CMK (cell line): ENCODE results near the gene GLA.

Source experiments
- DNase-seq: peaks from one replicate; pipeline ENCODE4 v3.0.0-alpha.2; 2010; ENCODE audit warnings: low read depth

Gene GLA

GRCh38 chrX:101407748-101408531 is at the start of gene GLA, which contains the start of gene HNRNPH2:
GLA (minus strand) TSS chrX:101407925; CDS start chrX:101407903, 22 bp downstream.
HNRNPH2 (plus strand) TSS chrX:101408222; CDS start chrX:101411989, 3,767 bp downstream.
- DNase-seq, result peak; percentile 93

GRCh38 chrX:101452056-101452455 is 44.3 kb upstream of the GLA start:
- DNase-seq, result no peak

DNA sequence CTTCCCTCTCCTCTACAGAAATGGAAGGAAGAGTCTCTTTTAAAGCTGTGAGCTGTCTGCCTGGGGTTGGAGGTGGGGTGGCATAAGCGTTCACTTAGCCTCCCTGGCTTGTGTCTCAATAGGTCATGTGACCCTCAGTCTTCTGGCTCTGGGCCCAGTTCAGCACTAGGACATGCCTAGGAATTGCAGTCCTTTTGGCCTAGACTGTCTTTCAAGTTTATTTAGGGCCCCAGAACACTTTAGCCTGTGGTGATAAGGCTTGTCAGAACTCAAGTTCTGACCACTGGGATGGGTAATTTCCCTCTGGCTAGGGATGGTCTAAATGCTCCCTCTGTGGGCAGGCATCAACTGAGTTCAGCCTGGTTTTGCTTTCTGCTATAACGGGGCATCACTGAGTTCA is 43.2 kb upstream of the GLA start:
- DNase-seq, result no peak

DNA sequence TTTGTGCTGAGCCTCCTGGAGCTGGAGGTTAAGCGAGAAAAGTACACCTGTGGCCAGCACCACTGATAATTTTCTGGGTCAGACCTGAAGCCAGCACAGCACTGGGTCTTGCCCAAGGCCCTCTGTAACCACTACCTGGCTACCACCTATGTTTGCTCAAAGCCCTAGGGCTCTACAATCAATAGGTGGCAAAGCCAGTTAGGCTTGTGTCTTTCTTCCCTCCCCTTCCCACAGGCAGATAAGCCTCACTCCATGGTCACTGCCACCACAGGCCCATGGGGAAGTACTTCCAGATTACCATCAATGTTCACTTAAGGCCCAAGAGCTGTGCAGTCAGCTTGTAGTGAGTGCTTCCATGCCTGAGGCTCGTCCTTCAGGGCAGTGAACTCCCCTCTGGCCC is 42.4 kb upstream of the GLA start:
- DNase-seq, result peak; percentile 7

DNA sequence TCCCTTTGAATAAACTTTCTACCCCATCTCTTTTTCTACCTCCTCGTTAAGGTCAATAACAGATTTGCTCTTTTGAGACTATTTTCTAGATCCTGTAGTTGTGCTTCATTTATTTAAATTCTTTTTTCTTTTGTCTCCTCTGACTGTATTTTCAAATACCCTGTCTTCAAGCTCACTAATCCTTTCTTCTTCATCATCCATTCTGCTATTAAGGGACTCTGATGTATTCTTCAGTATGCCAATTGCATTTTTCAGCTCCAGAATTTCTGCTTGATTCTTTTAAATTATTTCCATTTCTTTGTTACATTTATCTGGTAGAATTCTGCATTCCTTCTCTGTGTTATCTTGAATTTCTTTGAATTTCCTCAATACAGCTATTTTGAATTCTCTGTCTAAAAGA is 41.6 kb upstream of the GLA start:
- DNase-seq, result no peak

GRCh38 chrX:101442085-101442484 is 34.4 kb upstream of the GLA start:
- DNase-seq, result no peak

- DNase-seq, result no peak
Observed at GRCh38 chrX:101430457-101431078, 22.8 kb upstream of the GLA start.

DNA sequence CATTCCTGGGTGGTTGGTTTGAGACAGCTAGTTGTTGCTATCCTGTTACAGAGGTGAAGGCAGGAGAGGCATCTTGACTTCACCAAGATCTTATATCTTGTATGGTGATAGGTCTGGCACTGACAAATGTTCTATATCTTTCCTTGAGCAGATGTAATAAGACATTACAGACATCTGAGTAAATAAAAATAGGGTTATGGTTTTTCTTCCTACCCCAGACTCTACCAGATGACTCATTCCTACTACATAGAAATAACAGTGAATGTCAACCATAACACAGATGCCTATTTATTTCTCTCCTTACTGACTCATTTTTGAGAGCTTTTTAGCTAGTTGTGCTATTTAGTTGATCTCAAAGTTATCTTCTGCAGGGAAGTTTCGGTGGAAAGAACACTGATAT is 22.2 kb upstream of the GLA start:
- no peak for DNase-seq

DNA sequence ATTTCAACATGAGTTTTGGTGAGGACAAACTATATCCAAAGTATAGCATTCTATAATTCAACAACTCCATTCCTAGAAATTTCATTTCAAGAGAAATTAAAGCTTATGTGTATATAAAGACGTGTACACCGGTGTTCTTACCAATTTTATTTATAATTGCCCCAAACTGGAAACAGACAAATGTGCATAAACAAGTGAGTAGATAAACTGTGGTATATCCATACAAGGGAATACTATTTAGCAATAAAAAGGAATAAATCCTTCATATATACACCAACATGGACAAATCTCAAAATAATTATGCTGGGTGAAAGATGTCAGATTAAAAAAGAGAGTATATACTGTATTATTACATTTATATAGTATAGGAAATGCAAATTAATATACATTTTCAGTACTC is 20.2 kb upstream of the GLA start:
- no peak for DNase-seq

GRCh38 chrX:101419489-101419888 is 11.8 kb upstream of the GLA start:
- DNase-seq, result no peak

DNA sequence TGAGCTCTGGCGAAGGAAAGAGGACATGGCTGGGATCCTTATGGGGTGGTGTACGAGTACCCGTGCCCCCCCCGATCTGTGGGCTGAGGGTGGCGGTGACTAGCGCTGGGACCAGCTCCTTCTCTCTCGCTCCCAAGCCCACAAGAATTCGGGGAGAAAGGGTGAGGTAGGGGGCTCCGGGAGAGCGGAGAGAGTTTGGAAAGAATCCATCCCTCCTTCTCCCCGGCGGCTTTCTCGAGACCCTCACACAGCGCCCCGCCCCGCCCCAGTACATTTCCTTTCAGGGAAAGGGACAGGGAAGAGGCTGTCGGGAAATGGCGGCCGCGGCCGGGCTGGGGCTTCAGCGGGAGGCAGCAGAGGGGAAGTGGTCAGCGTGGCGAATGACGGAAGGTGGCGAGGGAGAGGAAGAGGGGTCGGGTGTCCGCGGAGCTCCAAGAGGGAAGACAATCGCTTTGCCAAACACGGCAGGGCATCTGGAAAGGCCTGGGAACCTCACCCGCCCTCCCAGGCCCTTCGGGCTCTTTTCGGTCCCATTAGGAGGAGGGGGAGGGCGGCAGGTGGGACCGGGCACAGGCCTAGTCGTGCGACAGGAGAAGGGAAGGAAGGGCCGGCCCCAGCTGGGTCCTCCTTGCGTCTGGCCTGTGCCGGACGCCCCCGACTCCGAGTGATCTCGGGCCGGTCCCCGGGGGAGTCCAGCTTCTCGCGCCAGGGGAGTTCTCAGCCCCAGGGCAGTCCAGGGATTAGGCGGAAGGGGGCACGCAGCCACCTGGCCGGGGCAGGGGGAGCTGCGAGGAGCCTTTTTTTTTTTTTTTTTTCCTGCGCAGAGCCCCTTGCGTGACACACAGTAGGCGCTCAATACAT is 10.5 kb upstream of the GLA start:
- DNase-seq, result peak; percentile 27

GRCh38 chrX:101417190-101417589 is 9.5 kb upstream of the GLA start:
- no peak for DNase-seq

DNA sequence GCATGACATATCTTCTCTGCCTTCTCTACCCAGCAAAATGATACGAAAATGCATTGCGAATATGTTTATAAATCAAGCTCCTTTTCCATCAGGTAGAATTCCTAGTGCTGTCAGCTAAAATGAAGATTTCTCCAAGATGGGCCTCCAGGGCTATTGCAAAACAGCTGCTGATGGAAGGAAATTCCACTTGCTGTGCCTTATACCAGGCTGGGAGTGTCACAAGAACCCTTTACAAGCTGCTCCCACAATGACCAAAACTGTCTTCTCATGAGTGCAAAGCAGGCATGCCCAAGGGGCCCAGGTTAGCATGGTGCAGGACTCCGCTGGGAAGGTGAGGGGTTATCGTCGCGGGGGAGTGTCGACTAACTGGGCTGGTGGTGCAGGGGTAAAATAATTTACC is 9.0 kb upstream of the GLA start:
- no peak for DNase-seq

GRCh38 chrX:101415180-101416145 is 7.7 kb upstream of the GLA start:
- DNase-seq, result peak; percentile 46

DNA sequence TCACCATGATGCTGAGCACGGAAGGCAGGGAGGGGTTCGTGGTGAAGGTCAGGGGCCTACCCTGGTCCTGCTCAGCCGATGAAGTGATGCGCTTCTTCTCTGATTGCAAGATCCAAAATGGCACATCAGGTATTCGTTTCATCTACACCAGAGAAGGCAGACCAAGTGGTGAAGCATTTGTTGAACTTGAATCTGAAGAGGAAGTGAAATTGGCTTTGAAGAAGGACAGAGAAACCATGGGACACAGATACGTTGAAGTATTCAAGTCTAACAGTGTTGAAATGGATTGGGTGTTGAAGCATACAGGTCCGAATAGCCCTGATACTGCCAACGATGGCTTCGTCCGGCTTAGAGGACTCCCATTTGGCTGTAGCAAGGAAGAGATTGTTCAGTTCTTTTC is 4.3 kb upstream of the GLA start:
- DNase-seq, result no peak

DNA sequence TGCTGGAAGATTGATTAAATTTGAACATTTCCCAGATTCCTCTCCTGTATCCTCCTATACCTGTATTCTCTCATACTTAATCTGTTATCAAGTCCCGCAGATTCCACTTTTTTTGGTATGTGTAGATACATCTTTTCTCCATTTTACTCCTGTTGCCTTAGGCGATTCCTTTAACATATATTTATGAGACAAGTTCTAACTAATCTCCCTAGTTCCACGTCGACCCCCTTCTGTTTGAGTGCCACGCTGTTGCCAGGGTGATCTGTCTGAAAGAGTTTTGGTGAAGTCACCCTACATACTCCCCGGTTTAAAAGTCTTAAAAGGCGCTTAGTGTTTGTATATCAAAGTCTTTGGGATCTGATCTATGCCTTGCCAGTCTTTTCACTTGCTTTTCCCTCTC is 2.7 kb upstream of the GLA start:
- no peak for DNase-seq

GRCh38 chrX:101409043-101409442 is 1.3 kb upstream of the GLA start:
- no peak for DNase-seq

GRCh38 chrX:101408532-101408841 is 762 bp upstream of the GLA start:
- no peak for DNase-seq

DNA sequence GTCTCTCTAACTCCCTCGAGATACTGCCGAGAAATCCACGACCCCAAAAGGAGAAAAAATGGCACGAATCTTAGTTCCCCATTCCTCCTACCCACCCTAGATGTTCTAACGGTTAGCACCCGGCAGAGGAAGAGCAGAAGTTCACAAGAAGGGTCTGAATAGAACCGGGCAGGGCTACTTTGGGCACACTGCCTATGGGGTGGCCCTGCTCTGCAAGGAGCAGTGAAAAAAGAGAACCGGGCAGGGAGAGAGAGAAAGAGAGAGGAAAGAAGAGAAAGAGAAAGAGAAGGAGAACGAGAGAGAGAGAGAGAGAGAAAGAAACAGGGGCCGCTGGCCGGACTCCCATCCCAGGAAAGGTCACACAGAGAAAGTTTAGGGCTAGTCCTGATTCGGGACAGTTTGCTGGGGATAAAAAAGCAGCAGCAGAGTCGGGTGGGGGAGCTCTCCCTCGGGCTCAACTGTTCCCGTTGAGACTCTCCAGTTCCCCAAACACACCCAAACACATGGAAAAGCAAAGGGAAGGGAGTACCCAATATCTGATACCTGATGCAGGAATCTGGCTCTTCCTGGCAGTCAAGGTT is 468 bp downstream of the GLA start:
- no peak for DNase-seq

DNA sequence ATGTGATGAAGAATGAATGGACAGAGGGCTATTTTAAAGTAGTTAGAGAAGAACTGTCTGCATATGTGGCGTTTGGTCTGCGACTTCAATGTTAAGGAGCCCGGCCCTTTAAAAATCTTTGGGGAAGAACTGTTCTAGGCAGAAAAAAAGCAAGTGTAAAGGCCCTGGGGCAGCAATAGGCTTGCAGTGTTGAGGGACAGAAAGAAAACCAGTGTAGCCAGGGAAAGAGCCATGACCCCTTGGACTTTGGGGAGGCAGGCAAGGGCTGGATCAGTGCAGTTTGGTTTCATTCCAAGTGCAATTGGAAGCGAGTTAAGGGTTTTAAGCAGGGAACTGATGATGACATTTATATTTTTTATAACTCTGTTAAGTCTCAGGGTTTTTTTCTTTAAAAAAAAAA is 7.9 kb downstream of the GLA start:
- DNase-seq, result no peak

DNA sequence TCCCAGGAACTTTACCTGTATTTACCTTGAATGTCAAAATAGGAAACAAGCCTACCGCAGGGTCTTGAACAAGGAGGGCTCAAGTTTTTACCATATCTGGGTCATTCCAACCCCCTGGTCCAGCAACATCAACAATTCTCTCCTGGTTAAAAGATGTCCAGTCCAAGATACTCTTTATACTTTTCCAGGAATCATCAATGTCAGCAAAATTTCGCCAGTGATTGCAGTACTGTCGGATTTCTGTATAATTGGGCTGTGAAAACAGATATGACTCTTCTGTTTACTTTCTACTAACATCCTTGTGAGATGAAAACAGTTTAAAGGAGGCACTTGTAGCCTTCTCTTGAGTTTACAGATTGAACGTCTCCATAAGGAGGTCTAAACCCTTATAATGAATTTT is 9.0 kb downstream of the GLA start:
- no peak for DNase-seq
